Mononuclear cell (primary cell): ENCODE results near the gene C11orf68. TPM values are rescaled to one million over a fixed set of nuclear protein-coding genes. Genes with fewer than 3 reads are reported as not detected.
"Not testable (repeated sequence)": the region's sequence is repeated elsewhere in the genome, so short reads cannot be mapped to it uniquely, and the experiment has no call there.

ENCODE experiments used
- H3K27me3 ChIP-seq: 2 replicates; pipeline ENCODE4 v1.6.0; 2011; ENCODE audit warnings: low read length, control low read depth; ENCODE audit not compliant: insufficient read depth
- H3K4me1 ChIP-seq: 2 replicates; pipeline ENCODE4 v1.5.1; 2011; ENCODE audit warnings: mild to moderate bottlenecking, low read length, control low read depth; ENCODE audit not compliant: insufficient read depth
- H3K4me3 ChIP-seq: 2 replicates; pipeline ENCODE4 v1.5.1; 2011; ENCODE audit warnings: mild to moderate bottlenecking, low read length, moderate library complexity
- H3K9me3 ChIP-seq: 2 replicates; pipeline ENCODE4 v1.5.1; 2011; ENCODE audit warnings: low read depth, mild to moderate bottlenecking, control low read depth, low read length
- total RNA-seq: library from RNA; depleted of rRNA; stranded (reverse); fragments of >200 nt; gene quantifications from one replicate; pipeline ENCODE4 v1.2.3, GENCODE V29; 2012

The C11orf68 gene
- total RNA-seq, 1 donor, result 7.6 TPM

DNA sequence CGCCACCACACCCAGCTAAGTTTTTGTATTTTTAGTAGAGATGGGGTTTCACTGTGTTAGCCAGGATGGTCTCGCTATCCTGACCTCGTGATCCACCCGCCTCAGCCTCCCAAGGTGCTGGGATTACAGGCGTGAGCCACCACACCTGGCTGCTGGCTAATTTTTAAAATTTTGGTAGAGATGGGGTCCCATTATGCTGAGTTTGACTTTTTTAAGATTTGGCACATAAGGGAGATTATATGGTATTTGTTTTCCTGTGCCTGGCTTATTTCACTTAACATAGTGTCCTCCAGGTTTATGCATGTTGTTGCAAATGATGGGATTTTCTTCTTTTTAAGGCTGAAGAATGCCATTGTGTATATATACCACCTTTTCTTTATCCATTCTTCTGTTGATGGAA, 31.8 kb upstream of the C11orf68 start:
- not testable (repeated sequence) for H3K27me3 ChIP-seq, H3K9me3 ChIP-seq, H3K4me1 ChIP-seq, H3K4me3 ChIP-seq

DNA sequence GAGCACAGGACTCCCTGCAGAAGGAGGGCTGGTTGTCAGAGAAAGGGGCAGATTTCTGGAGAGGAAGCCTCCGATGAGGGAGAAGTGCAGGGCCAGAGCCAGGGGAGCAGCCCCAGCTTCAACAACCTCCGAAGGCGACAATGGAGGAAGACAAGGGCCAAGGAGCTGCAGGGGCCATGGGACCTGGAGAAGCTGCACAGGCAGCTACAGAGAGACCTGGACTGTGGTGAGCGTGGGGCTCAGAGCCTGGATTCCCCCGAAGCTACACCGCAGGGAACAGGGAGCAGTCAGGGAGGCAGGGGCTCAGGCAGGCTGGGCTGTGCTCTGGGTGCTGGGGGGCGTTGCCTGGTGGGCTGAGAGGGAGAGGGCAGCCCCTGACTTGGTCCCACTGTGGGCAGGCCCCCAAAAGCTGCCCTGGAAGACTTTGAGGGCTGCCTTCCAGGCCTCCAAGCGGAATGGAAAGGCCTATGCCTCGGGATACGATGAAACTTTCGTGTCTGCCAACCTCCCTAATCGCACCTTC, 28.8 kb upstream of the C11orf68 start:
- Histone ChIP-seq H3K9me3 (no peaks in the 10 kb centered on the region), H3K27me3 (no peaks in the 10 kb centered on the region), H3K4me1 (no peaks in the 10 kb centered on the region), H3K4me3 (no peak overlapping the region)

DNA sequence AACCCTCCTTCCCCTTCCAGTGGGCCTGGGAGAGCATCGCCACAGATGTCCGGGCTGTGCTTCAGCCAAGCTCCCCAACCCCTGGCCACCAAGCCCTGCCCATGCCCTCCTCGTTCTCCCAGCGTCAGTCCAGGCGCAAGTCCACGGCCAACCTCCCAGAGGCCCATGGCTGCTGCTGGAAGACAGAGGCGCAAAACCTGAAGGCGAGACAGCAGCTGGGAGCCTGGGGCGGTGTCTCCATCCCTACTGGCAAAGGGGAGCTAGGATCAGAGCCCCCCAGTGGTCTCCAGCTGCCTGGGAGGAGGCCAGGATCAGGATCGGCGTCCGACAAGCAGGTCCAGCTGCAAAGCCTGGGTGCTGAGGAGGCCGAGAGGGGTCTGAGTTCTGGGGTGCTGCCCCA, 28.3 kb upstream of the C11orf68 start:
- Histone ChIP-seq H3K4me3 (no peak overlapping the region), H3K27me3 (no peaks in the 10 kb centered on the region), H3K9me3 (no peaks in the 10 kb centered on the region), H3K4me1 (peaks cover 3% of the 10 kb centered on the region)

DNA sequence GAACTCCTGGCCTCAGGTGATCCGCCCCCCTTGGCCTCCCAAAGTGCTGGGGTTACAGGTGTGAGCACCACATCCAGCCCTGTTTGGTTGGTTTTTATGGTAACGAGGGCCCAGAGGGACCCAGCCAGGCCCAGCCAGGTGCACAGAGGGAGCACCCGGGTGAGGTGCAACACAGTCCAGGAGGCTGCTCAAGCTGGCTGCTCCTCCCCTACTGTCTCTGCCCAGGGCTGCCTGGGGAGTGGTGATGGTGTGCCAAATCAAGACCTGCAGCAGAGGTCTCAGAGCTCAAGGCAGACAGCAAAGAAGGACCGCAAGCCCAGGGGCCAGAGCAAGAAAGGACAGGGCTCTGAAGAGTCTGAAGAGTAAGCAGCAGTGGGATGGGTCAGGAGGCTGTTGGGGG, 27.8 kb upstream of the C11orf68 start:
- Histone ChIP-seq H3K4me3 (no peak overlapping the region), H3K27me3 (no peaks in the 10 kb centered on the region), H3K9me3 (no peaks in the 10 kb centered on the region), H3K4me1 (peaks cover 7% of the 10 kb centered on the region)

DNA sequence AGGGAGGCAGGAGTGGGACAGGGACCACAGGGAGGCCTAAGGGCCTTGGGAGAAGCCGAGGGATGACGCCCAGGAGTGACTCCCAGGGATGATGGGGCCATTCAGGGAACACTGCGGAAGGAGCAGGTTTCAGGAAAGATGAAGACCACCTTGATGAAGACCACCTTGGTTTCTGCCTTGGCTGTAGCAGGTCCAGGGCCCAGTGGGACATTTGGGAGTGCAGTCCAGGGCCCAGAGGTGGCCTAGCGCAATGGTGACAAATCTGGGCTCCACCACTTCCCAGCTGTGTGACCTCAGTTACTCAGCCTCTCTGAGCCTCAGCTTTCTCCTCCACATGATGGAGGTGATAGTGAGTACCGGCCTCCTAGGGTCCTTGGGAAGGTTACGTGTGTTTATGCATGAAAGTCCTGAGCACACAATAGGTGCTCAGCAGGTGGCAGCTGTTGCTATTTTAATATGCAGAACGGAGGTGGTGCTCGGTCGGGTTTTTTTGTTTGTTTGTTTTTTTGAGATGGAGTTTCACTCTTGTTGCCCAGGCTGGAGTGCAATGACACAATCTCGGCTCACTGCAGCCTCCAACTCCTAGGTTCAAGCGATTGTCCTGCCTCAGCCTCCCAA, 27.2 kb upstream of the C11orf68 start:
- H3K4me3 ChIP-seq, result no peak overlapping the region
- H3K27me3 ChIP-seq, result no peaks in the 10 kb centered on the region
- H3K4me1 ChIP-seq, result peaks cover 11% of the 10 kb centered on the region
- H3K9me3 ChIP-seq, result no peaks in the 10 kb centered on the region

DNA sequence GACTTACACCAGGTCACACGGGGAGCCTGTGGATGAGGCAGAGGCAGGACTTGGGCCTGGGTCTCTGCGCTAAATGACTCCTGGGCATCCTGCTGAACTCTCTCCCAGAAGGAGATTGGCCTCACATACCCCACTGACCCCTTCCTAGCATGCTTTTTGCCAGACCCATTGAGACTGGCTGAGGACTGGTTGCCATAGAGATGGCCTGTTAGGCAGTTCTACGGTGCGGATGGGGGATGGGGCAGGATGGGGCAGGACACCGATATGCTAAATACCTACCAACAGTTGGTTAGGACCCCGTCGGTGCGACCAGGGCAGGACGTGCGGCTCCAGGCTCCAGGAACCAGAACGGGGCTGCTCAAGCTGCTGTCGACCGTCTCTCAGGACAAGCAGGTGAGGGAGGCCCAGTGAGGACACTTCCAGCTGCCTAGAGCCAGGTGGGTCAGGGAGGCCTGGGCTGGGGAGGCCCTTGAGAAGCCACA, 26.6 kb upstream of the C11orf68 start, which contains the start of gene TSGA10IP:
TSGA10IP (plus strand) TSS at position 51 of the 482 bp plus-strand sequence; CDS start at position 247, 196 bp downstream.
- Histone ChIP-seq H3K9me3 (no peaks in the 10 kb centered on the region), H3K4me1 (peaks cover 17% of the 10 kb centered on the region), H3K27me3 (no peaks in the 10 kb centered on the region), H3K4me3 (no peak within 1 kb of the TSS)

DNA sequence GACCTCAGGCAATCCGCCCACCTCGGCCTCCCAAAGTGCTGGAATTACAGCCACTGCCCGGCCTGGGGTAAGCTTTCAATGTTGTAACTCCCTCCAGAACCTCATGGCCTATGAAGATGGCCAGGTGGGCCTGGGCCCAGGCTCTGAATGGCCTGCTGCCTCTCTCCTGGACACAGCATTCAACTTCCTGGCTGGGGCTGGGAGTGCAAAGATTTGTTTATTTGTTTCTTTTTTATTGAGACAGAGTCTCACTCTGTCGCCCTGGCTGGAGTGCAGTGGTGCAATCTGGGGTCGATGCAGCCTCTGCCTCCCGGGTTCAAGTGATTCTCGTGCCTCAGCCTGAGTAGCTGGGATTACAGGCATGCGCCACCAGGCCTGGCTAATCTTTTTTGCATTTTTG, 25.9 kb upstream of the C11orf68 start:
- Histone ChIP-seq H3K27me3 (no peaks in the 10 kb centered on the region), H3K4me1 (peaks cover 18% of the 10 kb centered on the region), H3K9me3 (no peaks in the 10 kb centered on the region), H3K4me3 (no peak overlapping the region)

DNA sequence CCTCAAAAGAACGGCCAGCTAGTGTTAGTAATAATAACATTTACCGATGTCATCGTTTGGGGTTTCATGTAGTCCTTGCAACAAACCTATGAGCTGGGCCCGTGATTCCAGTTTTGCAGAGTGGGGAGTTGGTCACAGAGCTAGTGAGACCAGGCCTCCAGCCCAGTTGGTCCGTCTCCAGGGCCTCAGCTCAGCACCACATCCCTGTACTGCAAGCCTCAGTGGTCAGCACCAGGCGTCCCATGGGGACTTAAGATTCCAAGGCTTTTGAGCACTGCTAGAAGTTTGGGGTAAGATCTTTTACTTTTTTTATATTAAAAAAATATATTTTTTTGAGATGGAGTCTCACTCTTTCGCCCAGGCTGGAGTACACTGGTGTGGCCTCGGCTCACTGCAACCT, 25.3 kb upstream of the C11orf68 start:
- Histone ChIP-seq H3K27me3 (no peaks in the 10 kb centered on the region), H3K9me3 (no peaks in the 10 kb centered on the region), H3K4me3 (no peak overlapping the region), H3K4me1 (peaks cover 18% of the 10 kb centered on the region)

DNA sequence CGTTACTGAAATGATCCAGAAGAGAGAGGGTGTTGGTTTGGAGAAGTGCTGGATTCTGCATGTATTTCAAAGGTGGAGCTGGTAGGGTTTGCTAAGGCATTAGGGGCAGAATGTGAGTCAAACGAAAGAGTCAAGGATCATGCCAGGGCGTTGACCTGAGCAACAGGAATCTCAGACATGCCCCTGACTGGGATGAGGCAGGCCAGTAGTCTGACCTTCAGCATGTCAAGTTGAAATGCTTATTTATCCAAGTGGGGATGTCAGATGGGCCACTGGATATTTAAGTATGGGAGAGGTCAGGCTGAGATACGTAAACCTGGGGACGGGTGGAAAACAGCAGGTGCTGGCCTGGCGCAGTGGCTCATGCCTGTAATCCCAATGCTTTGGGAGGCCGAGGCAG, 23.7 kb upstream of the C11orf68 start:
- H3K9me3 ChIP-seq, result no peaks in the 10 kb centered on the region
- peaks cover 18% of the 10 kb centered on the region for H3K4me1 ChIP-seq
- no peaks in the 10 kb centered on the region for H3K27me3 ChIP-seq
- H3K4me3 ChIP-seq, result no peak overlapping the region

DNA sequence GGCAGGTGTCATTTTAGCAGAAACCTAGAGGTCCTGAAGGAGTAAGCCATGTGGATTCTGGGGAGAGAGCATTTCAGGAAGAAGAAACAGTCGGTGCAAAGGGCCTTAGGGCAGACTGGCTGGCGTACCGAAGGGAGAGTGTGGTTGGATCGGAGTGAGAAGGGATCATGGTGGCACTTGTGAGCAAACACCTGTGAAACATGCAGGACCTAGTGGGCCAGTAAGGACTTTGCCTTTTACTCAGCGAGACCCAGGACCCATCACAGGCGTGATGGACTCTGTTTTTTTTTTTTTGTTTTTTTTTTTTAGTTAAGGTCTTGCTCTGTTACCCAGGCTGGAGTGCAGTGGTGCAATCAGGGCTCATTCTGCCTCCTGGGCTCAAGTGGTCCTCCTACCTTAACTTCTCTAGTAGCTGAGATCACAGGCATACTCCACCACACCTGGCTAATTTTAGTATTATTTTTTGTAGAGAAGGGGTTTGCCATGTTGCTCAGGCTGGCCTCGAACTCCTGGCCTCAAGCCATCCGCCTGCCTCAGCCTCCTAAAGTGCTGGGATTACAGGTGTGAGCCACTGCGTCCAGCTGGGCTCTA, 23.0 kb upstream of the C11orf68 start:
- Histone ChIP-seq H3K9me3 (no peaks in the 10 kb centered on the region), H3K4me3 (no peak overlapping the region), H3K27me3 (no peaks in the 10 kb centered on the region), H3K4me1 (peaks cover 18% of the 10 kb centered on the region)

DNA sequence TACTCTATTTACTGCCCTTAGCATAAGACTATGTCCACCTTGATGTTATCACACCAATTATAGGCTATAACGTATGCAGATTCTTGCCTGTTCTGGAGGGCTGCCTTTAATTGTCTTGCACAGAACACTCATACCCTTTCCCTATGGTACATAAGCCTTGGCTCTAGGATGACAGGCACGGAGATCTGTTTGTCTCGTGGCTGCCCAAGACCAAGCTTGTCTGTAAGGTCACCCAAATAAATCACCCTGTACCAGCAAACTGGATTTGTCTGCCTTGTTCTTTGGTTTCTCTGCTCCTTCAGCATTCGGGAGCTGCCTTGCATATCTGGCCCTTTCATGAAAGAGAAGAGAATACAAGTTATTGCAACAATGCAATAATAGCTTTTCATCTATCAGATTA, 18.9 kb upstream of the C11orf68 start:
- no peaks in the 10 kb centered on the region for H3K27me3 ChIP-seq
- no peak overlapping the region for H3K4me3 ChIP-seq
- H3K4me1 ChIP-seq, result peaks cover 18% of the 10 kb centered on the region
- H3K9me3 ChIP-seq, result no peaks in the 10 kb centered on the region

DNA sequence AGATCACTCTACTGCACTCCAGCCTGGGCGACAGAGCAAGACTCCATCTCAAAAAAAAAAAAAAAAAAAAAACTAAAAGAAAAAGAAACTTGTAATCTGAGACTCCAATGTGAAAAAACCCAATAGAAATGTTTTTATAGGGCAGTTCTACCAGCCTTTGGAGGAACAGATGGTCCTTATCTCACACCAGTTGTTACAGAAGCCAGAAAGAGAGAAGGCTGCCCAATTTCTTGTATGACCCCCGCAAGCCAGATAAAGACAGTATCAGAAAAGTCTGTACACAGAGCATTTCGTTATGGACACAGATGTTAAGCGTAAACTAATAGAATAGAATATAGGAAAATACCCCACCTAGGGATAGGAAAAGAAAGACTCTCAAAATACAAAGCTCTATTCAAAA, 15.2 kb upstream of the C11orf68 start:
- Histone ChIP-seq H3K9me3 (no peaks in the 10 kb centered on the region), H3K4me1 (peaks cover 2% of the 10 kb centered on the region), H3K27me3 (no peaks in the 10 kb centered on the region), H3K4me3 (no peak overlapping the region)

DNA sequence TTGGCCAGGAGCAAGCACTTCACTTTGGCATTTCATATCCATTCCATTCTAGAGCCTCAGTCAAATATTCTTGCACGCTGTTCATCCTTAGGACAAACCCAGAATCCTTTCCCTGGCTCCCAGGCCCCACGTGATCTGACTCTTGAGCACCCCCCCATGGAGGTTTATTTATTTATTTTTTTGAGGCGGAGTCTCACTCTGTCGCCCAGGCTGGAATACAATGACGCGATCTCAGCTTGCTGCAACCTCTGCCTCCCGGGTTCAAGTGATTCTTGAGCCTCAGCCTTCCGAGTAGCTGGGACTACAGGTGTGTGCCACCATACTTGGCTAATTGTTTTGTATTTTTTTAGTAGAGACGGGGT, 13.7 kb upstream of the C11orf68 start:
- H3K4me1 ChIP-seq, result peaks cover 17% of the 10 kb centered on the region
- no peaks in the 10 kb centered on the region for H3K9me3 ChIP-seq
- no peaks in the 10 kb centered on the region for H3K27me3 ChIP-seq
- H3K4me3 ChIP-seq, result no peak overlapping the region

DNA sequence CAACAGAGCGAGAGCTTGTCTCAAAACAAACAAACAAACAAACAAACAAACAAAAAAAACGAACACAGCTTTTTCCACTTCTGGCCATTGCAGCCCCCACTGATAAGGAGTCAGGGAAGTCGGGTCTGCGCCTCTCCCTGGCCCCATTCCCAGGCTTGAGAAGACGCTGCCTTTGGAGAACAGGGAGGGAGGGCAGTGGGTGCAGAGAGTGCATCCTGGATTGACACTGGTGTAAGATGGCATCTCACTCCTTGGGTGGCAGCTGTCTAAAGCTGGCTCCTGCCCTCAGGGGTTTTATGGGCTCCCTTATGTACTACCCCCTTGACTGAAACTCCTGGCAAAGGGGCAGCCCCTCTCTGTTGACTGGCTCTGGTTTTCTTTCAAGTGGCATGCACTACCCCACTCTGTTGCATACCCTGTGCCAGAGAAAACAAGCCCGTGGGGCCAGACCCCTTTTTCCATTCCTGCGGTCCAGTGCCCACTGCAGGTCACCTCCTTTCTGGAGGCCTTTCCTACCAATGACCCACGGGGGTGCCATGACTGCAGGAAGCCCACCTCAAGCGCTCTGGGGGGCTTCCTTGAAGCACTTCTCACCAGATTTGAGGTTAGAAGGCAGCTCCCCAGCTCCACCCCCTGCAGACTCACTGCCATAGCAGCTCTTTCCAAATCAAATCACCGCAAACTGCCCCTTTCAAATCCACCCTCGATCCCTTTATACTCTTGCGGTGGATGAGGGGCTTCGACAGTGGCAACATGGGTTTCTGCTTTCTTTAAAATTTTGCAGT, 13.1 kb upstream of the C11orf68 start:
- Histone ChIP-seq H3K9me3 (no peaks in the 10 kb centered on the region), H3K4me1 (peaks cover 23% of the 10 kb centered on the region), H3K4me3 (no peak overlapping the region), H3K27me3 (no peaks in the 10 kb centered on the region)

DNA sequence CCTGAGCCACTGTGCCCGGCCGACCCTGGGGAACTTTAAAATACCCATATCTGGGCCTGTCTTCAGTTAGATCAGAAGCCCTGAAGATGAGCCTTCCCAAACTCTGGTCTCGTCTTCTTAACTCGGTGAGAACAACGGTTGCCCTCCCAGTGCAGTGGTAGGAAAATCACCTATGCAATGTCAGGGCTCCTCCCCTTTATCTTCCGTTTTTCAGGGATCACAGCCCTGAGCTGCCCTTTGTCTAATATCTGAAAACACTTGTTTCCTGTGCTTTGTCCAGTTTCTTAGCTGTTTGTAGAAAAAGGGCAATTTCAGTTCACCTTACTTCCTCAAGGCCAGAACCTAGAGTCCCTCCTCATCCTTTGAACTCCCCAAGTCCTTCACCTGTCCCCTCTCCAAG, 9.8 kb upstream of the C11orf68 start:
- H3K4me3 ChIP-seq, result no peak overlapping the region
- H3K9me3 ChIP-seq, result no peaks in the 10 kb centered on the region
- H3K4me1 ChIP-seq, result peaks cover 26% of the 10 kb centered on the region
- no peaks in the 10 kb centered on the region for H3K27me3 ChIP-seq
